Fibroblast of the aortic adventitia (primary cell): ENCODE data around the gene PFDN4. TPM values are rescaled to one million over a fixed set of nuclear protein-coding genes. Genes with fewer than 3 reads are reported as not detected.
"Not testable (repeated sequence)": the region's sequence is repeated elsewhere in the genome, so short reads cannot be mapped to it uniquely, and the experiment has no call there.

Source experiments
- DNase-seq: peaks from one replicate; pipeline ENCODE4 v3.0.0-alpha.2; 2010; ENCODE audit warnings: low read depth
- H3K4me3 ChIP-seq: 2 replicates; pipeline ENCODE4 v1.5.1; 2011; ENCODE audit warnings: low read depth, mild to moderate bottlenecking, control low read depth, low read length, moderate library complexity
- CTCF ChIP-seq: IDR thresholded peaks from 2 replicates; pipeline ENCODE4 v1.5.1; 2011; ENCODE audit warnings: mild to moderate bottlenecking, low read length, control low read depth, inconsistent platforms; ENCODE audit not compliant: insufficient read depth
- total RNA-seq: library from RNA; depleted of rRNA; stranded (reverse); fragments of >200 nt; gene quantifications from 2 replicates; pipeline ENCODE4 v1.2.3, GENCODE V29; 2012; ENCODE audit warnings: low replicate concordance

The PFDN4 gene
- total RNA-seq, 1 donor: 149 TPM

- H3K4me3 ChIP-seq: no peak overlapping the region
- DNase-seq: no peak
- TF ChIP-seq CTCF: no peak
These were observed 55.3 kb downstream of the PFDN4 start for GRCh38 chr20:54263116-54263690.

GRCh38 chr20:54265791-54266190 lies 57.9 kb downstream of the PFDN4 start:
- H3K4me3 ChIP-seq, DNase-seq: not testable (repeated sequence)

GRCh38 chr20:54266844-54267243 lies 59.0 kb downstream of the PFDN4 start:
- no peak for TF ChIP-seq CTCF
- DNase-seq: no peak
- no peak overlapping the region for H3K4me3 ChIP-seq

- DNase-seq: peak; percentile 41
- no peak overlapping the region for H3K4me3 ChIP-seq
- no peak for TF ChIP-seq CTCF
These were observed 59.7 kb downstream of the PFDN4 start for GRCh38 chr20:54267483-54268003.

- TF ChIP-seq CTCF: no peak
- peak; percentile 41 for DNase-seq
- H3K4me3 ChIP-seq: no peak overlapping the region
These were observed 61.1 kb downstream of the PFDN4 start for GRCh38 chr20:54268941-54269340.

Other genes with a start within 250 kb of the PFDN4 start
- 0.09 and 2.3 TPM in 2 replicates for gene BCAS1, start 137.5 kb upstream of the PFDN4 start, total RNA-seq
- gene CYP24A1, start 34.1 kb upstream of the PFDN4 start, total RNA-seq: 0.98 TPM in 1 of 2 replicates, not detected in the other